CMK (cell line): ENCODE results near the gene KRT8.
"Not testable (repeated sequence)": the region's sequence is repeated elsewhere in the genome, so short reads cannot be mapped to it uniquely, and the experiment has no call there.

Source experiments
- DNase-seq: peaks from one replicate; pipeline ENCODE4 v3.0.0-alpha.2; 2010; ENCODE audit warnings: low read depth

The KRT8 gene

DNA sequence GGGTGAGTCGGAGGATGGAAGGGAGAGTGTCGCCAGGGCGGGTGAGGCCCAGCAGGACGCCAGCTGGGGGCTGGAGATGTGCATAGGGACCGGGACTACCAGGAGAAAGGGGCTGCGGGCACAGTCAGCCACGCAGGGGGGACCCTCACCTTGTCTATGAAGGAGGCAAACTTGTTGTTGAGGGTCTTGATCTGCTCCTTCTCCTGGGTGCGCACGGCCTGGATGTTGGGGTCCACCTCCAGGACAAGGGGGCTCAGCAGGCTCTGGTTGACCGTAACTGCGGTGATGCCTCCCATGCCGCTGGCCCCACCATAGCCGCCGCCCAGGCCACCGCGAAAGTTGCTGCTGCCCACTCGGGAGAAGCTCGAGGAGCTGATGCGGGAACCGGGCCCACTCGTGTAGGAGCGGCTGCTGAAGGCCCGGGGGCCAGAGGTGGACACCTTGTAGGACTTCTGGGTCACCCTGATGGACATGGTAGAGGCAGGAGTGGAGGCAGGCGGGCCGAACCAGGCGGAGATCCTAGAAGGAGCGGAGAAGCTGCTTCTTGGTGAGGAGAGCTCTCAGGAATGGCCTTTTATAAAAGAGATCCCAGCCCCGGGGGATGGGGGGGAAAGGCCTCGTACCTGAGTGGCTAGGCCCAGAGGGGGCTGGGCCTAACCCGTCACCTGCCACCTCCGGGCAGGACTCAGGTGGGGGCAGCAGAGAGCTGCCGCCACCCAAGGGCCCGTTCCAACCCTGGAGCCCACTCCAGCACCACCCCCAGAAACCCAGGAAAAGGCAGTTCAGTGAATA, at the start of gene KRT8:
Gene KRT8, minus strand, starts transcription at position 568 of the 792 bp plus-strand sequence. Its CDS starts 95 bp downstream, at position 473.
- DNase-seq = not testable (repeated sequence)

DNA sequence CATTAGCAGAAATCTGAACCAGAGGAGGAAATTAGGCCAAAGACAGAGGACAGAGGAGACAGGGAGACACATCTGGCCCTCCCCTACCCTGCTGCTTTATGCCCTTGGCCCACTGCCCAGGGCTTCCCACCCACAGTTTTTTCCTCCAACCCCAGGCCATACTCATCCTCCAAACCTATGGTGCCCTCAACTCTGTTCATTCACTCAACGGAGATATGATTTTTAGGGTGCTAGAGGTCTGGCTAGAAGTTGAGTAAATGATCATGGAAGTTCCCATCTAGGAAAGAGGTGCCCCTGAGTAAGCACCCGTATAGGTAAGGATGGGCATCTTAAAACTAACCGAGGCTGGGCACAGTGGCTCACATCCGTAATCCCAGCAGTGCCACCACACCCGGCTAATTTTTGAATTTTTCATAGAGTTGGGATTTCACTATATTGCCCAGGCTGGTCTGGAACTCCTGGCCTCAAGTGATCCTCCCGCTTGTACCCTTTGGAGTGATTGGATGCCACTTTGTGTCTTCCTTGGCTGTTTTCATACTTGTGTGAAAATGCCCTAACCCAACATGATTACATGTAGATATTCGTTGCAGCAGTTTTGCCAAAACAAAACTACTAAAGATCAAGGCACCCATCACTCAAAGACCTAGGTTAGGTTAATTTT, 48.4 kb upstream of the KRT8 start:
- DNase-seq = no peak

DNA sequence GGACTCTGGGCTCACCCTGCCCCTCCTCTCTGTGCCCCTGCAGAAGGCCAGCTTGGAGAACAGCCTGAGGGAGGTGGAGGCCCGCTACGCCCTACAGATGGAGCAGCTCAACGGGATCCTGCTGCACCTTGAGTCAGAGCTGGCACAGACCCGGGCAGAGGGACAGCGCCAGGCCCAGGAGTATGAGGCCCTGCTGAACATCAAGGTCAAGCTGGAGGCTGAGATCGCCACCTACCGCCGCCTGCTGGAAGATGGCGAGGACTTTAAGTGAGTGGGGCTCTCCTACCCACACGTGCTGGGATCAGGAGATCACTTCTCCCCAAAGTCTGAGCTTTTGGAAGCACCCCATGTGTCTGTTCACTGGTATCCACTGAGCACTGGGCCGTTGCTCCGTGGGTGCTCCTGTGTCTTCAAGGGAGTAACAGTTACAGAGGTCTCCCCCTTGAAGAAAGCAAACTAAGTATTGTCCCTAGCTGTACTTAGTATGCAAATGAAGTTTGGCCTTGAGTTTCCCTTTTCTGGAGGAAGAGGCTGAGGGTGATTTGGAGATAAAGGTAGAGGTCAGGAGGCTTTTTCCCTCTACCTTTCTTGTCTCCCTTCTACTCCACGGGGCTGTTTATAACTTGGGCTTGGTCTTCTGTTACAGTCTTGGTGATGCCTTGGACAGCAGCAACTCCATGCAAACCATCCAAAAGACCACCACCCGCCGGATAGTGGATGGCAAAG, 47.4 kb upstream of the KRT8 start:
- no peak for DNase-seq

DNA sequence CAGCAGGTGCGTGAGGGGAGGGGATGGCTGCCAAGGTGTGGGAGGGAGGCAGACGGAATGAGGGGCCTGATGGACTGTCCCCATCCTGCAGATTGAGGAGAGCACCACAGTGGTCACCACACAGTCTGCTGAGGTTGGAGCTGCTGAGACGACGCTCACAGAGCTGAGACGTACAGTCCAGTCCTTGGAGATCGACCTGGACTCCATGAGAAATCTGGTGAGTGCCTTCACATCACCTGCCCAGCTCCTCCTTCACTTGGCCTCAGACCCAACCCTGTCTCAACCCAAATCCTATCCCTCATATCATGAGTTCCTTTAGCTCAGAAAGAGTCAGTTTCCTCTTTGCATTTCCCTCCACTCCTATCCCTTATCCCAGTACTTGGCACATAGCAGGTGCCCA, 46.8 kb upstream of the KRT8 start:
- no peak for DNase-seq

- no peak for DNase-seq
Observed at GRCh38 chr12:52951126-52951525, 46.2 kb upstream of the KRT8 start.

DNA sequence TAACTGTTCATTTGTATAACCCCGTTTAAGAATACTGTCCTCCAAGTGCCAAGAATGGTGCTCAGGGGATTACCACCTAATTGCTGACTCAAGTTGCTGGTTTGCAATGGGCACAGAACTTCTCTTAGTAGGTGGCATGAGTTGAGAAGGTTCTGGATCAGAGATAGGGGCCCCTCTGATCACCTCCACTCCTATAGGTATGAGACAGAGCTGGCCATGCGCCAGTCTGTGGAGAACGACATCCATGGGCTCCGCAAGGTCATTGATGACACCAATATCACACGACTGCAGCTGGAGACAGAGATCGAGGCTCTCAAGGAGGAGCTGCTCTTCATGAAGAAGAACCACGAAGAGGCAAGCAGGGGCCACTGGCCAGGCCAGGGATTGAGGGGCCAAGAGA, 45.7 kb upstream of the KRT8 start:
- DNase-seq = no peak

DNA sequence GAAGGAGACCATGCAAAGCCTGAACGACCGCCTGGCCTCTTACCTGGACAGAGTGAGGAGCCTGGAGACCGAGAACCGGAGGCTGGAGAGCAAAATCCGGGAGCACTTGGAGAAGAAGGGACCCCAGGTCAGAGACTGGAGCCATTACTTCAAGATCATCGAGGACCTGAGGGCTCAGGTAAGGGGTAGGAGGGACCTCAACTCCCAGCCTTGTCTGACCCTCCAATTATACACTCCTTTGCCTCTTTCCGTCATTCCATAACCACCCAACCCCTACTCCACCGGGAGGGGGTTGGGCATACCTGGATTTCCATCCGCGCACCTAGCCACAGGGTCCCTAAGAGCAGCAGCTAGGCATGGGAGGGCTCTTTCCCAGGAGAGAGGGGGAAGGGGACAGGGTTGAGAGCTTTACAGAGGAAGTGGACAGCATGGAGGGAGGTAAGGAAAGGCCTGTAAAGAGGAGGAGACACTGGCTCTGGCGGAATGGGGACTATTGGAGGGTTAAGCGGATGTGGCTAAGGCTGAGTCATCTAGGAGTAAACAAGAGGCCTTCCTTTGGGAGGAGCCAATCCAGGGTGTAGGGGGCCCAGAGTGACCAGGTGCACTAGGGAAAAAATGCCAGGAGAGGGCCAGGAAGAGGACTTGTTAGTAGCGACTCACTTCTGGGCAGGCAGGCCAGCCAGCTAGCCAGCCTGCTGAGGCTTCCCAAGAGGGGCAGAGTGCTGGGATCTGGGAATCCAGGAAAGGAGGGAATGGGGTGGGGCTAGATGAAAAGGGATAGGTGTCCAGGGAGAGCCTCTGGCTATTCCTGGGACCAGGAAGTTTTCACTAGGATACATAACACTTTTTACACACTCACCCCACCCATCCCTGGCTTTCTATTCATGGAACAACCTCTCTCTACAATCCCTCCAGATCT, 44.8 kb upstream of the KRT8 start:
- peak; percentile 37 for DNase-seq

GRCh38 chr12:52947738-52948423, 43.0 kb upstream of the KRT8 start:
- no peak for DNase-seq

- no peak for DNase-seq
Observed at GRCh38 chr12:52946797-52947547, 42.1 kb upstream of the KRT8 start.

DNA sequence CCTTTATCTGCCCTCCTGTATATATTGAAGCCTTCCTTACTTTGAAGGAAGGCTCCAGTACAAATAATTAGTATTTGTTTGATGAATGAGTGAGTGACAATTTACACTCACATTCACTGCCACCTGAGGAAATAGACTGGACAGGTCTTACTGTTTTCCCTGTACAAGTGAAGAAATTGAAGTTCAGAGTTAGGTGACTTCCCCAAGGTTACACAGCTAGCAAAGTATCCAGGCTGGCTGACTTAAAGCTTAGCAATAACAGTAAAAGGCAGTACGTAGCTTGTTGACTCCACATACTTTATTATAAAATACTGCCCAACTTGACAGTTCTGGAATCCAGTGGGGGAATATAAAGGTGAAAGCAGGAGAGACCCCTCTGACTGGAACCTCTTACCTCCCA, 41.5 kb upstream of the KRT8 start:
- no peak for DNase-seq

GRCh38 chr12:52945389-52946232, 40.7 kb upstream of the KRT8 start:
- no peak for DNase-seq

GRCh38 chr12:52944683-52945388, 40.0 kb upstream of the KRT8 start:
- DNase-seq = no peak

- DNase-seq = no peak
Observed at GRCh38 chr12:52942901-52943181, 38.0 kb upstream of the KRT8 start.

DNA sequence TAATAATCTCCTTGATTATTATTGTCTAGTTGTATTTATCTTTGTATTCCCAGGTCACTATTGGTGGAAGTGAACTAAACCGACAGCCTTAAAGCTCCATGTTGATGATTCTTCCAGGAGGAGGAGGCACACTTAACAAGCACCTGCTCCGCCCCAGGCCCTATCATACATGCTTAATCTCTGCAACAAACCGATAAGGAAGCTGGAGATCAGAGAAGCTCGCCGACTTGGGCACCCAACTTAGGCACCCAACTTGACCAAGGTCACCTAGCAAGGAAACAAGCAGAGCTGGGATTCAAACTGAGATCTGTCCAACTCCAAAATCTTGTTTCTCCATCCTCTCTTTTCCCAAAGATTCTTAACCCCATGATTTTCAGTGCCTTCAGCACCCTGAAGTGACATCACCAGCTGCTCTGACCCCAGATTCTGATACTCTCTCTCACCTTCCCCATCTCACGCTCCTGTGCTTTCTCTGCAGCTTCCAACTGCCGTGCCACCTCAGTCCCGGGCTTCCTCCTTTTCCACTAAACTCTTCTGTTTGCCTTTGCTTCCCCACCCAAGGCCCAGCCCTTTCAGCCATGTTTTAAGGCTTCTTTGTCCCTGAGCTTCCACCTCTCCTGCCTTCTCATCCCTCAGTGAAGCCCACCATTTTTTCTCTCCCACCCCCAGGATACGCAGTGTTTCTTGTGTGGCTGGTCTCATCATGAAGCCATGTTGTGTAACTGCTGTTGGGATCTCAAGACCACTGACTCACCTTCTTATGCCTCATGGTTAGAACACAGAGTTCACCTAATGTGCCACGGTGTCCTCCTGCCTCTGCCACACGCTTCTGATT, 37.4 kb upstream of the KRT8 start:
- DNase-seq = no peak

- no peak for DNase-seq
Observed at GRCh38 chr12:52929538-52929937, 24.7 kb upstream of the KRT8 start.

- DNase-seq = no peak
Observed at GRCh38 chr12:52927964-52928363, 23.1 kb upstream of the KRT8 start.

DNA sequence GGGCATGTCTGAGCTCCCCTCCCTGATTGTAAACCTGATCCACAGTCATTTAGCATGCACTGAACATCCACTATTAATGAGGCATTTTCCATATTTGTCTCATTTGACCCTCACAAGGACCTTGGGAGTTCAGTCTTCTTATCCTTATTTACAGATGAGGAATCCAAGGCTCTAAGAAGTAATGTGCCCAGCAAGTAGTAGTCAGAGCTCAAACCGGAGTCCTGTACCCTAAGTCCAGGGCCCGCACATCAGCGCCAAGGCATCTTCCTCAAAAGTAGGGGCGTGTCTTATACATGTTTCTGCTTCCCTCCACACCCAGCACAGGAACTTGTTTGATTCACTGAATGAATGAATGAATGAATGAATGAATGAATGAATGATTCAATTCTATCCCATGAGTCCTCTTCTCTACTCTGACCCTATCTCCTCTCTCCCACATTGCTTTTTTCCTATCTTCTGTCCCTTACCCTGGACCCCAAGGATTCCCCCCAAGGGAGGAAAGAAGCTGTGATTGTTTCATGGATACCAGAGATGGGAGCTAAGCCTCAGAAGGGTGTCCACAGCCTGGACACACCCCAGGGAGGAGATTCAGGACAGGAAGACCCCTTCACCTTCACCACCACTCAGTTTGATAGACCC, 21.8 kb upstream of the KRT8 start:
- DNase-seq = no peak
